NCI-H2227 (cell line): ENCODE measurements around the gene DYDC2.

Source experiments
- DNase-seq: peaks from one replicate; lab custom pipeline; 2025; ENCODE audit not compliant: unreplicated experiment; lab: John Stamatoyannopoulos, UW

DYDC2 gene

DNA sequence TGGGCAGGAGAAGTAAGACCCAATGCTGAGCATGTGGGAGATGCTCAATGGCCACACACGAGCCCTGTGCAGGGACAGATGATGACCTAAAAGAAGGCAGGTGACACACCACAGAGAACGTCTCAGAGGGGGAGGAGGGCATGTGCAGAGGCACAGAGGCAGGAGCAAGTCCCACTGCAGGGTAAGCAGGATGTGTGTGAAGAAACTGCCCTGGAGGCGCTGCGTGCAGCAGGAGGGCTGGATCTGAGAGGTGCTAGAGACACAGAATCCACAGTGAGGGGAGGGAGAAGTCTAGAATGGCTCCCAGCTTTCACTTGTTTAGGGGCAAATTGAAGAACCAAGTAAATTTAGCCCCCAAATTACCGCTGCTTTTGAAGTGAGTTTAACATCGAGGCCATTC is 14.9 kb downstream of the DYDC2 start:
- no peak for DNase-seq

DNA sequence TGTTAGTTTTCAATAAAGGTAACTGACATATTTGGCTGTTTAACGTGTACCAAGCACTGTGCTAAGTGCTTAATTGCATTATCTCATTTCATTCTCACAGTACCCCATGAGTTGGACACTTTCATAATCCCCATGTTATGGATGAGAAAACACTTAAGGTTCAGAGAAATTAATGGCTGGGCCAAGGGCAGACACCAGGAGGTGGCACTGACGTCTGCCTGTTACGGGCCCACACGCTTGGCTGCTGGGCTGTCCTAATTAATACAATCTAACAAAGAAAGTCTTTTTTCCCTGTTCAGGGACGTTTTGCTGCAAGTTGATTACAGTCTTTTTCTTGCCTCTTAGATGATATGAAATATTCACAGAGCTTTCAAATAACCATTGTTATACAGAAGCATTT is 16.1 kb downstream of the DYDC2 start:
- DNase-seq: no peak

- no peak for DNase-seq
Observed at GRCh38 chr10:80373502-80373901, 16.9 kb downstream of the DYDC2 start.

DNA sequence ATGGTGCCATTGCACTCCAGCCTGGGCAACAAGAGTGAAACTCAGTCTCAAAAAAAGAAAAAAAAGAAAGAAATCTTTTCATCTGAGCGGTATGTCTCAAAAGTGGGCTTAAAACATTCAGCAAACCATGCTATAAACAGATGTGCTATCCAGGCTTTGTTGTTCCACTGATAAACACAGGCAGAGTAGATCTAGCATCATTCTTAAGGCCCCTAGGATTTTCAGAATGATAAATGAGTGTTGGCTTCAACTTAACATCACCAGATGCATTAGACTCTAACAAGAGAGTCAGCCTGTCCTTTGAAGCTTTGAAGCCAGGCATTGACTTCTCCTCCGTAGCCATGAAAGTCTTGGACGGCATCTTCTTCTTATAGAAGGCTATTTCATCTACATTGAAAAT is 23.1 kb downstream of the DYDC2 start:
- no peak for DNase-seq

DNA sequence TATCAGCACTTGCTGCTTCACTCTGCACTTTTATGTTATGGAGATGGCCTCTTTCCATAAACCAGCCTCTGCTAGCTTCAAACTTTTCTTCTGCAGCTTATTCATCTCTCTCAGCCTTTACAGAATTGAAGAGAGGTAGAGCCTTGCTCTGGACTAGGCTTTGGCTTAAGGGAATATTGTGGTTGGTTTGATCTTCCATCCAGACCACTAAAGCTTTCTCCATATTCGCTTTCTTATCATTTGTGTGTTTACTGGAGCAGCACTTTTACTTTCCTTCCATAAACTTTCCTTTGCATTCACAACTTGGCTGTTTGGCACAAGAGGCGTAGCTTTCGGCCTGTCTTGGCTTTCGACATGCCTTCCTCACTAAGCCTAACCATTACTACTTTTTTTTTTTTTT is 23.6 kb downstream of the DYDC2 start:
- DNase-seq: no peak

DNA sequence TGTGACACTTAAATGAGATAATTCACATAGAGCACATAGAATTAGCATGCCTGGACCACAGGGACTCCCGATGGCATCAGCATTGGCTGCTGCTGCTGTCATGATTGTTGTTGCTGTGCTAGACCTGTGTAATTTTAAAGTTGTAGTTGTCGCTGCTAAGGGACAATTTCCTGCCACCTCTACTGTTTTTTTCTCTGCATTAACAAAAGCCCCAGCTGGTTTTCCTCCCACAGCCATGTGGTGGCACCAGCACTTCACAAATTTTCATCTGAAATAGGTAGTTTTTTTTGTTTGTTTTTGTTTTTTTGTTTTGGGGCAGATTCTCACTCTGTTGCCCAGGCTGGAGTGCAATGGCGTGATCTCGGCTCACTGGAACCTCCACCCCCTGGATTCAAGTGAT is 26.4 kb downstream of the DYDC2 start:
- peak; percentile 37 for DNase-seq

DNA sequence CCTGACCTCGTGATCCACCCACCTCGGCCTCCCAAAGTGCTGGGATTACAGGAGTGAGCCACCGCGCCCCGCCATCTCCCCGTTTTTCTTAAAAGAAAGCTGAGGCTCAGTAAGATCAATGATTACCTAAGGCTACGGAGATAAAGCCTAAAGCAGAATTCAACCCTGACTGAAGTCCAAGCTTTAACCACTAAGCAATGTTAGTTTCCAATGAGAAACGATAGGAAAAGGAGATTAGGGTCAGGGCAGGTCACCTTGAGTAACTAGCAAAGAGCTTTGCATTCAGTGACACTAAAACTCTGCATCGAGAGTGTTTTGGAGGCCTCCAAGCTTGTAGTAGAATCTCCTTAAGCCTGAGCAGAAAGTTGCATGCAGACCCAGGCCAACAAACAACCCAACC is 34.2 kb downstream of the DYDC2 start:
- no peak for DNase-seq

GRCh38 chr10:80392250-80392649 is 35.7 kb downstream of the DYDC2 start:
- no peak for DNase-seq

GRCh38 chr10:80394358-80394916 is 37.9 kb downstream of the DYDC2 start:
- DNase-seq: no peak

DNA sequence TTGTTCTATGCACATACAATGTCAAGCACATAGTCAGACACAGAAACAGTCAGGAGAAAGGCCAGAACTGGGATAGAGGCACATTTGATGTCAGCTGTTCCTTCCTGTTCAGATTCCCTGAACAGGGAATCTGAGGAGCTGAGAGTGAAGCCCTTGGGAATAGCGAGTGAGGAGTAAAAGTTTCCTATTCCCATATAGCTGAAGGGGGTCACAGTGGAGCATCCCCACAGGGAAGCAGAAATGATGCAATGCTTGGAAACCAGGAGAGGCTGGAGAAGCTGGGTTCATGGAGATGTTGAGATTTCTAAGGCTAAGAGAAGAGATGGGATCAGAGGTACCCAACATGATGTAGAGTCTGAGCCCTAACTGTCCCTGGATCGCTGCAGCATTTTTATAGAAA is 40.4 kb downstream of the DYDC2 start:
- DNase-seq: no peak

- DNase-seq: no peak
Observed at GRCh38 chr10:80400136-80400804, 43.7 kb downstream of the DYDC2 start.

DNA sequence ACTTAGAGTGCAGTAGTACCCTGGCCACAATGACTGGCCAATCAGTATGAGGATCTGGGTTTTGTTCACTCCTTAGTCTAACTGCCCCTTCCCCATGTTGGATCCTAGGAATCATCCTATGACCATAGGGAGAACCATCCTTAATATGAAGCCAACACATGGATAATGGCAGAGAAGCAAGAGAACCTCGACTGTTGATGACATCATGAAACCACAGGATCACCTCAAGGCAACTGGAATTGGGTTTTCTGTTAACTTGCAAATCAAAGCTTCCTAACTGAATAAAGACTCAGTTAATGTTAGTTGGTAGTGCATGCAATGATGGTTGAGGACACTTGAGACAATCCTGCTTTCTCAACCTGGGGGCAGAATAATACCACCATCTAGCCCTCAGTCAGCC is 48.5 kb downstream of the DYDC2 start:
- no peak for DNase-seq

DNA sequence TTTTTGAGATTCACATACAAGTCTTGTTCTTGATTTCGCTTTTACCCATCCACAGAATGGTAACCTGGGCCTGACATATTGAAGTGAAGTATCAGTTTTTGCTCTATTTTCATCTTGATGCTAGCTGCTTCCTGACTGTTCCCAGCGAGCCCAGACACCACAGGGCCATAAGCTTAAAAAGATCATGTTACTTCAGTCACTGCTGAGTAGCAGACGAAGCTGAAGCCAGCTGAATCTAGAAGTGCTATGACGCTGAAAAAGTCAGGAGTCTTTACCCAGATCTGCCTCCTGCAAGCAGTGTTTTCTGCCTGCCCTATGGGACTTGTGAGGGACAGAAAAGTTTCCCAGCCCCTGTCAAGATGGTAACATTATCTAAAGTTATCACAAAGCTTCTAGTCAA is 49.0 kb downstream of the DYDC2 start:
- DNase-seq: no peak

DNA sequence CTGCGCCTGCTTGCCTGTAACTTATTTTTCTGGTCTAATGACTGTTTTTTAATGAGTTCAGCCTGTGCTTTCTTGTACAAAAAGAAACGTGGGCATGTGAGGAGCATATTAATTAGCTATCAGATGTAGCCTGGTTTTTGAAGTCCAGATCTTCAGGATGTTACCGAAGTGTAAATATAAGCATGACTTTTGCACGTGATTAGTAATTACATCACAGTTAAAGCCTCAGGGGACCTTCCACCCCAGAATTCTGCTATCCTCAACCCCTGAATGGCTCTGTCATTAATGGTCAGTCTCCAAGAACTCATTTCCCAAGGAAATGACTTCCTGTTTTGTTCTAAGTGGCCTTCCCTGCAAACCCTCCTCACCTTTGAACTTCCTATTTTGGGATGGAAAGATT is 49.6 kb downstream of the DYDC2 start:
- DNase-seq: no peak

DNA sequence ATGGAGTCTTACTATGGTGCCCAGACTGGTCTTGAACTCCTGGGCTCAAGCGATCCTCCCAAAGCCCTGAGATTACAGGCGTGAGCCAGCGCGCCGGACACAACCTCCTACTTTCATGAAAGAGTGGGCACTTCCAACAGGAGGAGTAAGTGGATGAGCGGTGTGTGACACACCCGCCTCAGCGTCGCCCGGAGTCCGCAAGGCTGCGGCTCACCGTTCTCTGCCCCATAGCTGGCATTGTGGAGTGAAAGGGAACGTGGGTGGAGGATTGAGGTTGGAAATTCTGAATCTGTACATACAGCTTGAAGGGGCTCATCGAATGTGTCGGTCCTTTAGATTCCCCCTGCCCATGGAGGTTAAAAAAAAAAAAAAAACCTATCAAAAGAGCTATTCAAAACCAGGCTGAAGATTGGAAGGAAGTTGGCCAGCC is 51.2 kb downstream of the DYDC2 start:
- peak; percentile 56 for DNase-seq

- peak; percentile 87 for DNase-seq
Observed at GRCh38 chr10:80408242-80409101, 51.9 kb downstream of the DYDC2 start, which contains the start of gene PRXL2A. Gene PRXL2A, plus strand, starts transcription at chr10:80408551. Its CDS starts 11,917 bp downstream, at chr10:80420468.

DNA sequence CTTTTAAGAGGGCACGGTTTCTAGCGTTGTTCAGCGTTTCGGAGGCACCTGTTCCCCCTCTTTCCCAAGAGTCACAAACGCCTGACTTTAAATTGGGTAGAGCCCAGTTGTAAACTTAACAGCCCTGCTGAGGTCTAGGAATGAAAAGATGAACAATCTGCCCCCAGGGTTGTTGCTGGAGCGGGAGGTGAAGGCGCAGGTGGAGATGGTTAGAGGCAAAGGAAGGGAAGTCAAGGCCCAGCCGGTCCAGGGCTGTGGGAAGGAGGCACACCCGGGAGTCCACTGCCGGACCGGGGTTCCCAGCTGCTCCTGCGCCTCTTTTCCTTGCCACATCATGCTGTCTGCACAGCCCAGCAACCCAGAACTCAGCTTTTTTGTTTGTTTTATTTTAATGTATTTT is 52.5 kb downstream of the DYDC2 start:
- DNase-seq: no peak

DNA sequence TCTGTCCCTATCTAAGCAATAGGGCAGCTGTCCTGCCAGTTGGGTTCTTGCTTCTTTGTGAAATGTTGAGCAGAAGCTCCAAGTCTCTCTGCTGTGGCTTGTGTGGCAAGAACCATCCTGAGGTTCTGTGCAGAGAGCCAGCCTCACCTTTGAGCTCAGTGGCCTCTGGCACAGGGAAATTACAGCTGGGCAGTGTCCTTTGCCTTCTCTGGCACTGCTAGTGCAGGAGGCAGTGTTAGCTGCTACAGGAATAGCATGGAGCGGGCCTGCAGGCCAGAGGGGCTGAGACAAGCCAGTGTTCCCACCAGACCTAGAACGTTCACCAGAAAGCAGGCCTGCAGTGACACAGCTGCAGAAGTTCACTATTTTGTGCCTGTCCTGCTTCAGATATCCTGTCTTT is 53.5 kb downstream of the DYDC2 start:
- no peak for DNase-seq

DNA sequence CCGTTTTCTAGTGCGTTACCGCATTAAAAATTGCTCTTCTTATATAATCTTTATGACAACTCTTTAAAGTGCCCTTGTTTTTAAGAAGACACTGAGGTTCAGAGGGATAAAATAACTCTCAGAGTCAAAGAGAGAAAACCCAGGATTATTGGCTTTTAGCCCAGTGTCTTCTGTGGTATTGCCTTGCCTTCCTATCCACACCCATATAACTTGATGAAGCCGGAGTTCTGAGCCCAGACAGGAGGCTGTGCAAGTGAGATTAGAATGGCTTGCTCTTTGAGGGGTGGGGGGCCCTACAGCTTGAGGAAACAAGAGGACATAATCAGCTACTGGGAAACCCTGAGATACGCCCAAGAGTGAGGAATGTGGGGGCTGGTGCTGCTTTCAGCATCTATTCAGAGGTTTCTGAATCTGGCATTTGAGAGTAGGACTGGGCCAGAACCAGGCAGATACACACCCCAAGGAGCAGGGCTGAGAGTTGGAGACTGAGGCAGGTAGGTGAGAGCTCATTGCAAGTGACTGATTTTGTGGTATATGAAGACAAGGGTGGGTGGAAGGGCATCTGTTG is 54.1 kb downstream of the DYDC2 start:
- DNase-seq: no peak

GRCh38 chr10:80411267-80411668 is 54.7 kb downstream of the DYDC2 start:
- DNase-seq: no peak

- DNase-seq: no peak
Observed at GRCh38 chr10:80411681-80412220, 55.2 kb downstream of the DYDC2 start.

DNA sequence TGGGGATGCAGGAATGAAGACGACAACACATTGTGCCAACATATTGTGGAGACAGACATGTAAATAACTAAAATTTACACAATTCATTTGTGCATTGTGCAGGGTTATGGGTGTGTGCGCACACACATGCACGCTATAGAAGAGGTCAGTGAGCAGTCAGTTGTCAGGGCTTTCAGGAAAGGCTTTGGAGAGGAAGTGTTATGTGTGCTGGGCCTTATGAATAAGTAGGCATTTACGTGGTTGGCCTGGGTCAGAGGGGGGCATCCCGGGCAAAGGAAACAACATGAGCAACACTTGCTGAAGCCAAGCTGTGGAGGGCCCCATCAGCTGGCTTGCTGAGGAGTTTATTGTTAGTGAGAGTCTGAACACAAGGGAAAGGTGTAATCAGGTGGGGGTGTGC is 55.9 kb downstream of the DYDC2 start:
- DNase-seq: no peak
